ENCODE results near the gene DUSP1.

The DUSP1 gene

GRCh38 chr5:172802567-172803176, 31.7 kb upstream of the DUSP1 start:
- no peak for TF ChIP-seq CTCF (IDR thresholded peaks at IDR 0.05; ENCODE audit: low read depth, low read length, missing control alignments)
- DNase-seq (ENCODE audit: low read depth), result no peak
- H3K4me3 ChIP-seq (ENCODE audit: low read depth, low read length), result no peak overlapping the region

GRCh38 chr5:172802112-172802511, 31.1 kb upstream of the DUSP1 start:
- DNase-seq (ENCODE audit: low read depth), result no peak
- no peak overlapping the region for H3K4me3 ChIP-seq (ENCODE audit: low read depth, low read length)
- TF ChIP-seq CTCF (IDR thresholded peaks at IDR 0.05; ENCODE audit: low read depth, low read length, missing control alignments), result no peak

GRCh38 chr5:172801179-172801671, 30.2 kb upstream of the DUSP1 start:
- no peak for DNase-seq (ENCODE audit: low read depth)
- H3K4me3 ChIP-seq (ENCODE audit: low read depth, low read length), result no peak overlapping the region
- no peak for TF ChIP-seq CTCF (IDR thresholded peaks at IDR 0.05; ENCODE audit: low read depth, low read length, missing control alignments)

GRCh38 chr5:172800088-172800551, 29.1 kb upstream of the DUSP1 start:
- no peak overlapping the region for H3K4me3 ChIP-seq (ENCODE audit: low read depth, low read length)
- DNase-seq (ENCODE audit: low read depth), result no peak
- TF ChIP-seq CTCF (IDR thresholded peaks at IDR 0.05; ENCODE audit: low read depth, low read length, missing control alignments), result no peak

- no peak for TF ChIP-seq CTCF (IDR thresholded peaks at IDR 0.05; ENCODE audit: low read depth, low read length, missing control alignments)
- DNase-seq (ENCODE audit: low read depth), result no peak
Measured at GRCh38 chr5:172799416-172799815, 28.4 kb upstream of the DUSP1 start.

DNA sequence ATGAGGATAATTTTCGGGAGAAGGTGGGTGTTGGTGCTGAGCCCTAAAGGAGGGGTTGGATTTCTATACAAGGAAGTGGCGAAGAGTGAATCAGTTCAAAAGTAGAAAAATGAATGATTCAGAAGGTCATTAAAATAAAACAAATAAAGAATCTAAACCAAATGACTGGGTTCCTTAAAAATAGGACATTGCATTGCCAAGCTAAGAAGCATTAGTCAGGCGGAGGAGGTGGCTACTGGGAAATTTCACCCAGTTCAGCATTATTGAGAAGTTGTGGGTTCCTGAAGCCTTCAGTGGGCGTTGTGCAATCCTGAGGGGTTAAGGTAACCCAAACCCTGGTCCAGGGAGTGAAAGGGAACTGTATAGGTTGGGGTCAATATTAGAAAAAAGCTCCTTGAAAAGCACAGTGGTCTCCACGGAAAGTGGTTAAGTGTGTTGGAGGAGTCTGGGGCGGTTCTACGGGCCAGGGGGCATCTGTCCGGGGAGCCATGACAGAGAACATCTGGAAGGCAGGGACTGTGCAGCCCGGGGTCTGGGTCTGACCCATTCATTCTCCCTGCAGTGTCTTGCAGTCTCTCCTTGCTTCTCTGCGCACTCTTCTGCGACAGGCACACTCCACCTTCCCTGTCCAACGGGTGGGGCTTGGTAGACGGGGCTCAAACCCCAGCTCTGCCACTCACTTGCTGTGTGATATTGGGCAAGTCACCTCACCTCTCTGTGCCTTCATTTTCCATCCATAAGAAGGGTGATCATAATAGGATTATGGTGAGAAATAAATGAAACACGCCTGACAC, 27.6 kb upstream of the DUSP1 start:
- no peak for TF ChIP-seq CTCF (IDR thresholded peaks at IDR 0.05; ENCODE audit: low read depth, low read length, missing control alignments)
- H3K4me3 ChIP-seq (ENCODE audit: low read depth, low read length), result no peak overlapping the region
- no peak for DNase-seq (ENCODE audit: low read depth)

More at GRCh38 chr5:172799416-172799815, 28.4 kb upstream of the DUSP1 start:
- H3K4me3 ChIP-seq (ENCODE audit: low read depth, low read length), result no peak overlapping the region

Measured in GM12864 (cell line).